Glutamatergic neuron (in vitro differentiated cells): ENCODE measurements around the gene EHD3. TPM values are rescaled to one million over a fixed set of nuclear protein-coding genes. Genes with fewer than 3 reads are reported as not detected.

ENCODE experiments used
- DNase-seq: peaks from one replicate; pipeline ENCODE4 v3.0.0; 2022
- H3K27ac Mint-ChIP-seq: one replicate; pipeline ENCODE4 v1.8.0; 2020; ENCODE audit warnings: mild to moderate bottlenecking, mixed read lengths, inconsistent platforms; ENCODE audit not compliant: unreplicated experiment
- H3K27me3 Mint-ChIP-seq: one replicate; pipeline ENCODE4 v1.8.0; 2020; ENCODE audit warnings: mild to moderate bottlenecking, moderate library complexity, mixed read lengths, inconsistent platforms; ENCODE audit not compliant: unreplicated experiment
- H3K36me3 Mint-ChIP-seq: one replicate; pipeline ENCODE4 v1.8.0; 2020; ENCODE audit warnings: mild to moderate bottlenecking, mixed read lengths, inconsistent platforms; ENCODE audit not compliant: unreplicated experiment
- H3K4me1 Mint-ChIP-seq: one replicate; pipeline ENCODE4 v1.8.0; 2020; ENCODE audit warnings: mild to moderate bottlenecking, low read depth, mixed read lengths, inconsistent platforms; ENCODE audit not compliant: unreplicated experiment
- H3K4me3 Mint-ChIP-seq: one replicate; pipeline ENCODE4 v1.8.0; 2020; ENCODE audit warnings: mild to moderate bottlenecking, mixed read lengths, inconsistent platforms; ENCODE audit not compliant: unreplicated experiment
- H3K9me3 Mint-ChIP-seq: one replicate; pipeline ENCODE4 v1.8.0; 2020; ENCODE audit warnings: mild to moderate bottlenecking, moderate library complexity, mixed read lengths, inconsistent platforms; ENCODE audit not compliant: unreplicated experiment
- total RNA-seq: library from RNA; stranded (reverse); fragmentation: NEBNext Ultra II Directional; extraction: Animal tissue kit (Norgen Biotek cat#: 25700); gene quantifications from one replicate; pipeline ENCODE4 v1.2.1, GENCODE V29; 2021; ENCODE audit not compliant: unreplicated experiment
- TF ChIP-seq, protein P1 (sequence below): fragments of 200-600 bp; sonication (generic); IDR thresholded peaks from one replicate; pipeline ENCODE4 v1.5.0; 2021; ENCODE audit not compliant: partially characterized antibody, unreplicated experiment

EHD3 gene
- total RNA-seq, 1 donor from 2014 or later, result 11.5 TPM

DNA sequence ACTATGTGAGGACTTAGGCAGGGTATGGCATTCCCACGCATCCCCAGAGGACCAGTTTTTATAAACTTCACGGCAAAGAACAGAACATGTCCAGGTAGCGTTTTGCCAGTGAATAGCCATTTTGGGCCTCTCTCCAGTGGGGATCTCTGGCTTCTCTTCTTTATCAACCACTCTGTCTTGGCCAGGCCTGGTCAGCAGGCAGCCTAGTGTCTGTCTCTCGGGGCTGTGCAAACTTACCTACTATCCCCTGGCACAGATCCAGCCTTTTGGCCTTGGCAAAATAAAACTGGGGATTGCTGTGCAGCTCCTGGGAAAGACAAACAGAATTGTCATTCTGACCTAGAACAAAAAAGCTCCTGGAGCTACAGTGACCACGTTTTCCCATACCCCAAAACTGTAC, 31.1 kb upstream of the EHD3 start:
- Mint-ChIP-seq H3K4me3 (no peak overlapping the region), H3K27ac (no peak overlapping the region), H3K36me3 (no peaks in the 10 kb centered on the region), H3K27me3 (no peaks in the 10 kb centered on the region), H3K4me1 (peaks cover 6% of the 10 kb centered on the region), H3K9me3 (no peaks in the 10 kb centered on the region)
- TF ChIP-seq, protein P1, sequence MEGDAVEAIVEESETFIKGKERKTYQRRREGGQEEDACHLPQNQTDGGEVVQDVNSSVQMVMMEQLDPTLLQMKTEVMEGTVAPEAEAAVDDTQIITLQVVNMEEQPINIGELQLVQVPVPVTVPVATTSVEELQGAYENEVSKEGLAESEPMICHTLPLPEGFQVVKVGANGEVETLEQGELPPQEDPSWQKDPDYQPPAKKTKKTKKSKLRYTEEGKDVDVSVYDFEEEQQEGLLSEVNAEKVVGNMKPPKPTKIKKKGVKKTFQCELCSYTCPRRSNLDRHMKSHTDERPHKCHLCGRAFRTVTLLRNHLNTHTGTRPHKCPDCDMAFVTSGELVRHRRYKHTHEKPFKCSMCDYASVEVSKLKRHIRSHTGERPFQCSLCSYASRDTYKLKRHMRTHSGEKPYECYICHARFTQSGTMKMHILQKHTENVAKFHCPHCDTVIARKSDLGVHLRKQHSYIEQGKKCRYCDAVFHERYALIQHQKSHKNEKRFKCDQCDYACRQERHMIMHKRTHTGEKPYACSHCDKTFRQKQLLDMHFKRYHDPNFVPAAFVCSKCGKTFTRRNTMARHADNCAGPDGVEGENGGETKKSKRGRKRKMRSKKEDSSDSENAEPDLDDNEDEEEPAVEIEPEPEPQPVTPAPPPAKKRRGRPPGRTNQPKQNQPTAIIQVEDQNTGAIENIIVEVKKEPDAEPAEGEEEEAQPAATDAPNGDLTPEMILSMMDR, result no peak
- DNase-seq, result no peak

DNA sequence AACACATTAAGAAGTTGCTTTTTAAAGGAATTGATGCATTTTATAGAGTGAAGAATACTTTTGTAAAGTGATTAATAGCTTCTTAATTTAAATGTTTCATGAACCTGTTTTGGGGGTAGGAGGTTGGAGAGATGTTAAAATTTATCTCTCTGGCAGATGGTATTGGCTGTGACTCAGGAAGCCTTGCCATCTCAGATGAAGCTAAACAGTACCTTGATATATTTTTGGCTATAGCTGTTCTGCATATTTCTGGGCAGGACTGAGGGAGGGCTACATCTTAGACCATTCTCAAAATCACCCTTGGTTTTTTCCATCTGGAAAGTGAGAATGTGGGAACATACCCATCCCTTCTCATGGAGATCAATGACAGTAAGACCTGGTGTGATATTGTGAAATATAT, 30.0 kb upstream of the EHD3 start:
- TF ChIP-seq, protein P1, result no peak
- H3K27me3 Mint-ChIP-seq, result no peaks in the 10 kb centered on the region
- H3K4me3 Mint-ChIP-seq, result no peak overlapping the region
- peaks cover 6% of the 10 kb centered on the region for H3K4me1 Mint-ChIP-seq
- H3K27ac Mint-ChIP-seq, result no peak overlapping the region
- no peaks in the 10 kb centered on the region for H3K9me3 Mint-ChIP-seq
- H3K36me3 Mint-ChIP-seq, result no peaks in the 10 kb centered on the region
- DNase-seq, result no peak

DNA sequence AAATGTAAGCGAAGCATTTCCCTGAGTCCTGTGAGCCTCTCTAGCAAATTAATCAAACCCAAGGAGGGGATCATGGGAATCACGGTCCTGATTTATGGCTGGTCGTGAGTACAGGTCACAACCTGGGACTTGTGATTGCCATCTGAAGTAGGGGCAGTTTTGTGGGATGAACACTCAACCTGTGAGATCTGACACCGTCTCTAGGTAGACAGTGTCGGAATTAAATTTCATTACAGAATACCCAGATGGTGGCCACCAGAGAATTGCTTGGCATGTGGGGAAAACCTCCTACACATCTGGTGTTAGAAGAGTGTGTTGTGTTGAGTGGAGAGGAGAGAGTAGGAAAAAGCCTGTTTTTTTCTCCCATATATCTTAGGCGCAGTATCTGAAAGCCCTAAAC, 29.2 kb upstream of the EHD3 start:
- Mint-ChIP-seq H3K4me1 (peaks cover 6% of the 10 kb centered on the region), H3K27me3 (no peaks in the 10 kb centered on the region), H3K27ac (no peak overlapping the region), H3K36me3 (no peaks in the 10 kb centered on the region), H3K4me3 (no peak overlapping the region), H3K9me3 (no peaks in the 10 kb centered on the region)
- TF ChIP-seq, protein P1, result no peak
- DNase-seq, result no peak

DNA sequence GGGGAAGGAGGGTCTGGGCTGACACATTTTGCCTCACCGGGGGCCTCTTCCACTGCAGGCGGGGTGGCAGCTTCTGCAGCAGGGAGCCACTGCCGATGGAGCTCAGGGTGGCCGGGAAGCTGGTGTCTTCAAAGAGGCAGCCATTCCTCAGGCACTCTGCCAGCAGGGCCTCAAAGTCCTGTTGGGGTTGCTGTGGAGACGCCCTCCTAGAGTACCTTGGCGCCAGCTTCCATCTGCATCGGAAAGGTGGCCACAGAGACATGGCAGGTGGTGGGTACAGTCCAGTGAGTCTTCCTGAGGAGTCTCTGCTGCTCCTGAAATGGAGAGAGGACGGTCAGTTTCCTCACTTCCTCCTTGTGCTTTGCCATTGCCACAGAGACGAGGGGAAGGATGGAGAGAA, 28.8 kb upstream of the EHD3 start:
- Mint-ChIP-seq H3K36me3 (no peaks in the 10 kb centered on the region), H3K9me3 (no peaks in the 10 kb centered on the region), H3K4me1 (peaks cover 6% of the 10 kb centered on the region), H3K4me3 (no peak overlapping the region), H3K27ac (no peak overlapping the region), H3K27me3 (no peaks in the 10 kb centered on the region)
- TF ChIP-seq, protein P1, result no peak
- DNase-seq, result no peak

DNA sequence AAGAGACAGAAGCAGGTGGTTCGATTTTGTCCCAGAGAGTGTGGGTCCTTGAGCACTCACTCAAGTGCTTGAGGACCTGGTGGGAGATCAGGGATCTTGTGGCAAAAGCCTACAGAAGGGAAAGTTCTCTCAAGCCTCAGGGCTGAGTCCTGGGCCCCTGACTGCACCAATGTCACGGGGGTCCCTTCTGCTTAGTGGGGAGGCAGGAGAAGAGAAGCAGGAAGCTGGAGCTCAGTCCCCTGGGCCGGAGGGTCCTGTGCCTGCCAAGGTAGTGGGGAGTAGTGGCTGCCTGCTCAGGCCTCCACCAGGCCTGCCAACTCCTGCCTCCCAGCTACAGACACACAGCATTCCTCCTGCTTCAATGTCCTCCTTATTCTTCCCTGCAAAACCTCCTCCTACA, 28.3 kb upstream of the EHD3 start:
- Mint-ChIP-seq H3K9me3 (no peaks in the 10 kb centered on the region), H3K4me3 (no peak overlapping the region), H3K36me3 (no peaks in the 10 kb centered on the region), H3K27ac (no peak overlapping the region), H3K27me3 (no peaks in the 10 kb centered on the region), H3K4me1 (peaks cover 6% of the 10 kb centered on the region)
- TF ChIP-seq, protein P1, result no peak
- DNase-seq, result no peak
